ENCODE measurements around the gene TIMM17B. TPM values are rescaled to one million over a fixed set of nuclear protein-coding genes. Genes with fewer than 3 reads are reported as not detected.

The TIMM17B gene
- total and polyA plus RNA-seq, 2 of the 8 experiments (the other 6 are each of a cell fraction or from before 2014, with no cell fraction given), result 77.8 to 246 TPM

- H3K79me2 ChIP-seq (ENCODE audit: control insufficient read depth in 1 of 2, insufficient read depth in 2 of 2, low read length in 2 of 2), result peaks cover 0 to 72% of the 10 kb centered on the region in 2 experiments; a peak in 2 of 4 replicates
- H2AFZ ChIP-seq (ENCODE audit: low read length), result no peak overlapping the region
- CTCF ChIA-PET (ENCODE audit: partially characterized antibody), result interaction anchor here (0.8 to 2.9 kb wide), 5 partner anchors 9 to 181 kb away, joined by 3 to 13 read pairs (median 4); no protein-coding TSS in a partner anchor
- H3K36me3 ChIP-seq (ENCODE audit: control insufficient read depth in 2 of 4, insufficient read depth in 4 of 4, low read length in 3 of 4), result peaks cover 0 to 14% (median under 1%) of the 10 kb centered on the region in 4 experiments; a peak in 4 of 8 replicates
- no peak overlapping the region for H4K5ac ChIP-seq (ENCODE audit: insufficient read length, low read depth, low read length)
- H2BK15ac ChIP-seq (ENCODE audit: low read length), result no peak overlapping the region
- no peak for FAIRE-seq
- H3K18ac ChIP-seq (ENCODE audit: extremely low read depth, low read length), result no peak overlapping the region
- H3K4me2 ChIP-seq (ENCODE audit: insufficient read depth in 1 of 2, low read depth in 2 of 2, low read length in 2 of 2), result no peak overlapping the region
- H2BK20ac ChIP-seq (ENCODE audit: low read length), result no peak overlapping the region
- H2BK120ac ChIP-seq (replicated peaks; ENCODE audit: low read depth, low read length), result no peak overlapping the region
- no peak overlapping the region for H2AK5ac ChIP-seq (ENCODE audit: low read depth, low read length)
- H3K4me1 ChIP-seq (replicated peaks in 1 of 4; ENCODE audit: control insufficient read depth in 3 of 4, insufficient read depth in 4 of 4, low read length in 3 of 4), result peaks cover 0 to 12% (median 3%) of the 10 kb centered on the region in 4 experiments; a peak in 6 of 7 replicates
- H3K4me3 ChIP-seq (ENCODE audit: extremely low read depth in 1 of 4, insufficient read depth in 2 of 4, low read depth in 3 of 4, low read length in 4 of 4), result no peak overlapping the region
- H3K27ac ChIP-seq (ENCODE audit: low read depth, low read length), result no peak overlapping the region; the same call in 1 of the 2 replicates
- H3K56ac ChIP-seq (replicated peaks; ENCODE audit: insufficient read length, low read depth, low read length), result no peak overlapping the region
- no peak overlapping the region for H3K9ac ChIP-seq (replicated peaks in 1 of 4; ENCODE audit: extremely low read depth in 1 of 4, low read depth in 3 of 4, low read length in 3 of 4)
- H4K91ac ChIP-seq (replicated peaks; ENCODE audit: insufficient read length, low read length), result no peak overlapping the region
- H3K4ac ChIP-seq (replicated peaks; ENCODE audit: insufficient read length, low read depth, low read length), result no peak overlapping the region
- H3K79me1 ChIP-seq (ENCODE audit: low read depth, low read length), result no peaks in the 10 kb centered on the region
- no peak overlapping the region for H4K8ac ChIP-seq (ENCODE audit: extremely low read depth, insufficient read depth, low read length)
- no peak for DNase-seq (ENCODE audit: low read depth in 1 of 2, low spot score in 2 of 2)
- H3K23ac ChIP-seq (ENCODE audit: insufficient read length), result no peak overlapping the region
- POLR2A ChIA-PET (ENCODE audit: partially characterized antibody), result interaction anchor here (1.3 to 21.5 kb wide), 3 partner anchors 16 to 42 kb away, joined by 3 to 572 read pairs (median 6); partner anchors contain the start of genes PIM2, PQBP1, SLC35A2 and TIMM17B
- WGBS, 2 experiments (ENCODE audit: extremely low coverage in 1 of 2, insufficient coverage in 1 of 2, insufficient read length in 1 of 2, insufficient replicate concordance in 2 of 2, low coverage in 1 of 2, low lambda C conversion rate in 2 of 2, missing lambda C conversion rate in 1 of 2), result 85% methylated on average over 3 of the region's 3 CpGs; no CpG with 5 or more reads in 1 of the 2 experiments
- no peak overlapping the region for H3K14ac ChIP-seq (ENCODE audit: insufficient read length)
- H4K20me1 ChIP-seq (replicated peaks in 1 of 2; ENCODE audit: control insufficient read depth in 1 of 2, insufficient read depth in 2 of 2, low read length in 2 of 2), result peaks cover 0 to 4% of the 10 kb centered on the region in 2 experiments
- no peaks in the 10 kb centered on the region for H3K27me3 ChIP-seq (replicated peaks in 1 of 4; ENCODE audit: control insufficient read depth in 3 of 4, extremely low read depth in 1 of 4, insufficient read depth in 3 of 4, low read length in 3 of 4)
- no peak overlapping the region for H2BK5ac ChIP-seq (ENCODE audit: low read depth, low read length)
- no peaks in the 10 kb centered on the region for H3K9me3 ChIP-seq (ENCODE audit: insufficient read depth in 2 of 2, low read depth in 1 of 2, low read length in 1 of 2)
- H3K23me2 ChIP-seq (ENCODE audit: low read depth, low read length), result no peaks in the 10 kb centered on the region; the same call in 1 of the 2 replicates
- no peak overlapping the region for H2BK12ac ChIP-seq (ENCODE audit: low read depth, low read length)
- TF ChIP-seq KDM1A (IDR thresholded peaks at IDR 0.05; ENCODE audit: borderline replicate concordance, low read length) (no peak), POU5F1 (IDR thresholded peaks at IDR 0.05; ENCODE audit: low read depth, low read length) (no peak), HDAC2 (IDR thresholded peaks at IDR 0.05; ENCODE audit: borderline replicate concordance in 1 of 2, low read depth in 2 of 2, low read length in 2 of 2) (no peak), TAF1 (IDR thresholded peaks at IDR 0.05; ENCODE audit: low read depth, low read length) (no peak)
Measured at GRCh38 chrX:48939524-48940228, 42.1 kb upstream of the TIMM17B start.
